Stomach (tissue), 9 donors: ENCODE results near the gene SPINK5. TPM values are rescaled to one million over a fixed set of nuclear protein-coding genes. Genes with fewer than 3 reads are reported as not detected.

Experiments
- DNase-seq, 2 donors: peaks; one replicate each; pipeline versions ENCODE4 v3.0.0 to v3.0.0-alpha.2; 2013 to 2019
- H3K27ac ChIP-seq, 5 donors: fragments of 200-600 bp in 4 of 5; sonication (generic) in 4 of 5; one replicate each; pipeline ENCODE4 v1.5.1; 2013 to 2019; ENCODE audit warnings: mild to moderate bottlenecking in 1 of 5, moderate library complexity in 1 of 5
- H3K27me3 ChIP-seq, 3 donors: fragments of 200-600 bp; sonication (generic); one replicate each; pipeline ENCODE4 v1.5.1; 2017 to 2019; ENCODE audit warnings: mixed run types in 1 of 3
- H3K36me3 ChIP-seq, 4 donors: fragments of 200-600 bp; sonication (generic); 1 replicate in 3 of 4; 2 replicates in 1 of 4; pipeline ENCODE4 v1.5.1; 2016 to 2019
- H3K4me1 ChIP-seq, 4 donors: fragments of 200-600 bp; sonication (generic); one replicate each; pipeline ENCODE4 v1.5.1; 2016 to 2019
- H3K4me3 ChIP-seq, 4 donors: fragments of 200-600 bp; sonication (generic) in 3 of 4; one replicate each; pipeline ENCODE4 v1.5.1; 2016 to 2019; ENCODE audit warnings: mild to moderate bottlenecking in 1 of 4
- H3K9me3 ChIP-seq, 4 donors: fragments of 200-600 bp; sonication (generic); one replicate each; pipeline ENCODE4 v1.5.1; 2016 to 2019
- CTCF ChIP-seq, 7 experiments: fragments of 450-650 bp in 4 of 7; fragments of 200-600 bp in 3 of 7; sonication (generic) in 3 of 7; IDR thresholded peaks; one replicate each; pipeline ENCODE4 v1.5.1; 2016 to 2019; ENCODE audit warnings: antibody characterized with exemption in 7 of 7, control low read depth in 2 of 7, mild to moderate bottlenecking in 1 of 7
- EP300 ChIP-seq: sonication (generic); formaldehyde crosslinking; IDR thresholded peaks from one replicate; pipeline ENCODE4 v1.6.1; 2017; ENCODE audit warnings: antibody characterized with exemption
- POLR2A ChIP-seq, 4 donors: fragments of 450-650 bp; IDR thresholded peaks; one replicate each; pipeline ENCODE4 v1.6.1; 2016; ENCODE audit warnings: antibody characterized with exemption in 4 of 4, control low read depth in 2 of 4, mild to moderate bottlenecking in 1 of 4, moderate library complexity in 1 of 4
- POLR2AphosphoS5 ChIP-seq, 3 donors: sonication (generic); formaldehyde crosslinking; IDR thresholded peaks; one replicate each; pipeline ENCODE4 v1.6.1; 2016; ENCODE audit warnings: antibody characterized with exemption in 3 of 3
- WGBS, 5 donors: extraction: QIAGEN DNeasy Blood & Tissue Kit in 3 of 5; methylation state at CpG; one replicate each; pipeline versions ENCODE4 v1.1.5 to v1.1.7; 2013 to 2018; 5-methylcytosine and 5-hydroxymethylcytosine counted together
- intact Hi-C: fragments of 100-400 bp; cut with DNase I; formaldehyde crosslinking; loops from one replicate; pipeline ENCODE4 v1.15.1; 2023; ENCODE audit warnings: low total_unique reads
- polyA plus RNA-seq, 3 donors: library from polyadenylated mRNA; stranded (reverse); fragments of 200-250 nt; gene quantifications; one replicate each; pipeline ENCODE4 v1.2.3, GENCODE V29; 2013
- total RNA-seq, 5 donors: library from RNA; depleted of rRNA; stranded (reverse); fragments of >200 nt; gene quantifications; one replicate each; pipeline versions ENCODE4 v1.1.0 to v1.2.3, GENCODE V29; 2014 to 2016
- donor health status: healthy with polysubstance abuse.
- donor health status: Bipolar disorder and iron deficiency.
- donor health status: healthy.

Gene SPINK5
- total and polyA plus RNA-seq, 8 donors = 0.45 to 117 (median 2.3) TPM; not detected in 1

DNA sequence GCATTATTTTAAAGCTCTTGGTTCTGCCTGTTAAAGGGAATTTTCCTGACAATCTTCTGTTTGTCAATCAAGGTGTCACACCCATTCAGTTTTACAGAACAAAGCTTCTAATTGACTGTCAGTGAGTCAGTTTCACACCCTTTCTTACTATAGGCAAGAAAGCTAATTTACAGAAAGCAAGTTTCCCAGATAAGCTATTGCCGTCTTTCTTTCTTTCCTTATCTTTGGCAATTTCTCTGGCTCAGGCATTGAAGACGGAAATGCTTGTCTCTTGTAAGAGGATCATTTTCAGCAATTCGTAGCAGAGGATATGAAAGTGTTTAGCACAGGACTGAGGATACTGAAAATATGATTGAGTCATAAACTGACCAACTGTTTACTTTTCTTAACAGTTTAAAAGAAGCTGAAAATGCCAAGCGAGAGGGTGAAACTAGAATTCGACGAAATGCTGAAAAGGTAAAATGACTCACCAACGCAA, 27.0 kb downstream of the SPINK5 start:
- Histone ChIP-seq H3K9me3 (no peaks in the 10 kb centered on the region), H3K4me3 (peak overlapping the region in 1 of 4 donors; percentile 5), H3K27ac (peak overlapping the region in 3 of 5 donors; percentile 30 to 49 (median 40)), H3K4me1 (peaks cover 0 to 8% (median 4%) of the 10 kb centered on the region in 4 donors), H3K27me3 (no peaks in the 10 kb centered on the region), H3K36me3 (no peaks in the 10 kb centered on the region)
- 25 to 45% (median 30%) methylated on average over 7 of the region's 7 CpGs for WGBS, 5 donors
- intact Hi-C loops = no loop called here
- peak in 1 of 2 donors; percentile 54 for DNase-seq
- TF ChIP-seq POLR2AphosphoS5 (IDR thresholded peaks at IDR 0.05) = peak in 1 of 3 donors; percentile 48
- TF ChIP-seq CTCF (IDR thresholded peaks at IDR 0.05) = no peak

DNA sequence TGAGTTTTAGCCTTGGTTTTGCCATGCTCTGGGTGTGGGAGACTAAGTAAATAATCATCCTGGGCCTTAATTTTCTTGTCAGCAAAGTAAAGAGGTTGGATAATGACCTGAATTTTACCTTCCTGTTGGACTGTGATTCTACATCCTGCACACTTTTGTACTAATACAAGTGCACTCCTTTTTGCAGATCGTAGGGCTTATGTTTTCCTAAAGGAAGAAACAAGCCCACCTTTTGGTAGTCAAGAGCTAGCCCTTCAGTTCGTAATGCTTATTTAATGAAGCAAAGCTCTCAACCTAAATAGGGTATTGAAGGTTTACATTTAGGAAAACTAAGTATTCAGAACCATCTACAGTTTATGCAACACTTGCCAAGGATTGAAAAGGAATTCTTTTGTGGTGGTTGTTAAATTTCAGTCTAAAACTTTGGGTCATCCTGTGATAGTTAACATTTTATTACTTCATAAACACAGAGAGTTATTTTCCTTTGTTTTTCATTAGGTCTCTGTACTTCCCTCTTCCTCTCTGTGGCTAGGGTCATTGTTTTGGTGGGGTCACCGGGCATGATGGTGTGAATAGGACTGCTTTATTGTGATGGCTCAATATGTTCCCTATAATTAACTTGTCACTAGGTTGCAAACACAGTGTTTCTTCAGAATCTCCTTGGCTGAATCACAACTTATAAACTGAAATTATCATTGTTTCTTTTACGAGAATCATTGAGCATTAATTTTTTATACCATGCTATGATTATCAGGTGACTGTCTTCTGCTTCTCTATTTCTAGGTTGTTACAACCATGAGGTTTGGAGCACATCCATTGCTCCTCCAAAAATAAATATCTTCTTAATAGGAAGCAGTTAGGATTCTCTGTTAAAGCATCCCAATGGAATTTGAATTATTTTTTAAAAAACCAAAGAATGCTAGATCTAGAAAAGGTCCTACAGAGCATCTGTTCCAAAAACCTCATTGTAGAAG, 28.5 kb downstream of the SPINK5 start:
- Histone ChIP-seq H3K9me3 (no peaks in the 10 kb centered on the region), H3K4me3 (no peak overlapping the region), H3K27ac (no peak overlapping the region), H3K36me3 (no peaks in the 10 kb centered on the region), H3K4me1 (peaks cover 0 to 8% (median 4%) of the 10 kb centered on the region in 4 donors), H3K27me3 (no peaks in the 10 kb centered on the region)
- TF ChIP-seq EP300 = no peak
- no peak for TF ChIP-seq POLR2AphosphoS5 (IDR thresholded peaks at IDR 0.05)
- no peak for TF ChIP-seq POLR2A (IDR thresholded peaks at IDR 0.05)
- no peak for TF ChIP-seq CTCF (IDR thresholded peaks at IDR 0.05)
- 49 to 71% (median 62%) methylated on average over 4 of the region's 4 CpGs for WGBS, 5 donors
- peak in 1 of 2 donors; percentile 8 for DNase-seq
- intact Hi-C loops = no loop called here

- Histone ChIP-seq H3K4me1 (peaks cover 0 to 8% (median 4%) of the 10 kb centered on the region in 4 donors), H3K9me3 (no peaks in the 10 kb centered on the region), H3K27me3 (no peaks in the 10 kb centered on the region), H3K27ac (no peak overlapping the region), H3K4me3 (no peak overlapping the region), H3K36me3 (no peaks in the 10 kb centered on the region)
- no peak for DNase-seq
- WGBS, 5 donors = 89 to 96% (median 95%) methylated on average over 3 of the region's 3 CpGs
- intact Hi-C loops = no loop called here
- TF ChIP-seq EP300 = no peak
Measured at GRCh38 chr5:148094336-148094735, 30.6 kb downstream of the SPINK5 start.

DNA sequence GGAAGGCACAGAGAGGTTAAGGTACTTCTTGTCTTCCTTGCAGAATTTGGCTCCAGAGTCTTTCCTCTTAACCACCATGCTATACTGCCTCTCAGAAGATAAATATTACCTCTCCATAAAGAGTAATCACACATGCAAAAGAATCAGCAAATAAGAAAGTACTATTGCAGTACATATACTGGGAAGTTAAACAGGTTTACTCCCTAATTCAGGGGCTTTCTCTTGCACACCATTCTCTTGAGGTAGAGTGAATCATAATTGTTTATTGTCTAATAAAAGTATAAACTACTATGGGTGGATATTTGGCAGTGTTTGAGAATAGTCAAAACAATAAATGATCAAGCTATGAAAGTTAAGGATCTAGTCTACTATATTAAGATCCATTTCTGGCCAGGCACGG, 40.4 kb downstream of the SPINK5 start:
- no peak for DNase-seq
- no peak overlapping the region for H3K4me3 ChIP-seq
- H3K4me1 ChIP-seq = no peaks in the 10 kb centered on the region
- H3K9me3 ChIP-seq = no peaks in the 10 kb centered on the region
- H3K27me3 ChIP-seq = no peaks in the 10 kb centered on the region
- intact Hi-C loops = no loop called here
- no peak overlapping the region for H3K27ac ChIP-seq
- 79 to 94% (median 85%) methylated on average over 1 of the region's 1 CpG for WGBS, 5 donors
- TF ChIP-seq CTCF (IDR thresholded peaks at IDR 0.05) (no peak), POLR2AphosphoS5 (IDR thresholded peaks at IDR 0.05) (no peak), POLR2A (IDR thresholded peaks at IDR 0.05) (no peak), EP300 (no peak)
- H3K36me3 ChIP-seq = no peaks in the 10 kb centered on the region
